GM18517 (cell line): ENCODE data around the gene SMYD3.

Source experiments
- ATAC-seq: cut with Tn5 transposase; IDR thresholded peaks from one replicate; pipeline ENCODE4 v1.9.1; 2021; ENCODE audit warnings: mild to moderate bottlenecking, moderate library complexity; ENCODE audit not compliant: unreplicated experiment

SMYD3 gene

GRCh38 chr1:246311461-246311860 lies 195.6 kb downstream of the SMYD3 start:
- no peak for ATAC-seq

GRCh38 chr1:246309247-246309884 lies 197.7 kb downstream of the SMYD3 start:
- ATAC-seq, result no peak

GRCh38 chr1:246308533-246309075 lies 198.5 kb downstream of the SMYD3 start:
- no peak for ATAC-seq

- no peak for ATAC-seq
Measured at GRCh38 chr1:246306415-246307037, 200.6 kb downstream of the SMYD3 start.

GRCh38 chr1:246304484-246305259 lies 202.4 kb downstream of the SMYD3 start:
- ATAC-seq, result no peak

GRCh38 chr1:246302711-246303317 lies 204.3 kb downstream of the SMYD3 start:
- no peak for ATAC-seq

- ATAC-seq, result no peak
Measured at GRCh38 chr1:246302251-246302625, 204.8 kb downstream of the SMYD3 start.

- no peak for ATAC-seq
Measured at GRCh38 chr1:246301553-246302250, 205.4 kb downstream of the SMYD3 start.

- no peak for ATAC-seq
Measured at GRCh38 chr1:246300626-246301549, 206.2 kb downstream of the SMYD3 start.

- no peak for ATAC-seq
Measured at GRCh38 chr1:246297279-246298265, 209.5 kb downstream of the SMYD3 start.

- ATAC-seq, result no peak
Measured at GRCh38 chr1:246295968-246296367, 211.1 kb downstream of the SMYD3 start.

GRCh38 chr1:246295340-246295739 lies 211.7 kb downstream of the SMYD3 start:
- no peak for ATAC-seq

GRCh38 chr1:246294263-246294662 lies 212.8 kb downstream of the SMYD3 start:
- no peak for ATAC-seq

GRCh38 chr1:246293366-246294121 lies 213.5 kb downstream of the SMYD3 start:
- ATAC-seq, result no peak

GRCh38 chr1:246292571-246292970 lies 214.5 kb downstream of the SMYD3 start:
- no peak for ATAC-seq

- no peak for ATAC-seq
Measured at GRCh38 chr1:246291127-246291526, 216.0 kb downstream of the SMYD3 start.

GRCh38 chr1:246283771-246284410 lies 223.2 kb downstream of the SMYD3 start:
- no peak for ATAC-seq
